HG02840 (cell line): Measurements from ENCODE around the gene NEIL1.
A peak's percentile ranks its signal among the peaks of the same experiment; 100 is the strongest.

Experiments
- ATAC-seq: cut with Tn5 transposase; IDR thresholded peaks from one replicate; pipeline ENCODE4 v1.9.1; 2021; ENCODE audit warnings: mild to moderate bottlenecking, moderate library complexity, moderate number of reproducible peaks; ENCODE audit not compliant: unreplicated experiment, low FRiP score

The NEIL1 gene

GRCh38 chr15:75355369-75355768, 8.5 kb downstream of the NEIL1 start:
- ATAC-seq = no peak

DNA sequence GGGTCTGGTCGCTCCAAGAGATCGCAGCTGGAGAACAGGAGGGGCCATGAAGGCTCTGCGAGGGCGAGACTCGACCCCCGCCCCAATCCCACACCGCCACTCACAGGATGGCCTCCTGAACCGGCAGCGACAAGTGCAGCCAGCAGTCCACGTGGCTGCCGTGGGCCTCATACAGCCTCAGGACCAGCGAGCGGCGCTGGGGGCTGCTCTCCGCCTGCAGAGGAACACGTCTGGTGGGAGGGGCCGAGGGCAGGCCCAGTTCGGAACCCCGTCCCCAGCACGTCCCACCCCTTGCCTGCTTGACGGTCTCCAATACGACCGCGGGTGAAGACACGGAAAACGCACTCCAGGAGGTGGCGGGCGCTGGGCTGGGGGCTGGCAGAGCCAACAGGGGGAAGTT, 9.2 kb downstream of the NEIL1 start:
- no peak for ATAC-seq

GRCh38 chr15:75356517-75356916, 9.7 kb downstream of the NEIL1 start:
- no peak for ATAC-seq

- ATAC-seq = no peak
Measured at GRCh38 chr15:75357976-75358673, 11.3 kb downstream of the NEIL1 start.

- no peak for ATAC-seq
Measured at GRCh38 chr15:75358771-75359536, 12.1 kb downstream of the NEIL1 start.

DNA sequence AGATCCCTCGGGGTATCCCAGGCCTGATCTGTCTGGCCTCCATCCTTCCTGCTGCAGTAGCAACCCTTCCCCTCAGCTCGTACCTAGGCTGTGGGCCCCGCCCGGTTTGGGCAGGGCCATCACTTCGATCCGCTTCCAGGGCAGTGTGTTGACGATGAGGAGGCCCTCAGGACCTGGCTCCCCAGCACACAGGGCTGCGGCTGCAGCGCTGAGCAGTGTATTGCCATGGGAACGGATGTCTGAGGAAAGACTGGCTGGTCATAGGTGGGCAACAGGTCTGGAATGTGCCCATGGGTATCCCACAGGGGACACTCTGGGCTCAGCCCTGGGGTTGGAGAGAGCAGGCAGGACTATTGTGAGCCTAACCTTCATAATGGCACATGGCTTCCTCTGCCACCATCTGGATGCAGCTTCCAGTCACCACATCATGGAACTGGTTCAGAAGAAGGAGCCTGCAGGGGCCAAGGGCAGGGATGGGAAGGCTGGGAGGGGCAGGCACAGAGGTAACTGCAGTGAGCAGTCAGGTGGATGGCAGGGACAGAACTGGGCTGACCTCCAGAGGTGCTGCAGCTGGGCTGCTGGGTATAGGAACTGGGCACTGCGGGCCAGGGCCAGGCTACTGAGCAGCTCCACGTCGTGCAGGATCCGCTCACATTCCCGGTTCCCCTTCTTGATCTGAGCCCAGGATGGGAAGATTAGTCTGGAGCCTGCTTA, 12.9 kb downstream of the NEIL1 start:
- ATAC-seq = no peak

- no peak for ATAC-seq
Measured at GRCh38 chr15:75360391-75360790, 13.6 kb downstream of the NEIL1 start.

GRCh38 chr15:75360856-75361255, 14.0 kb downstream of the NEIL1 start:
- ATAC-seq = no peak

DNA sequence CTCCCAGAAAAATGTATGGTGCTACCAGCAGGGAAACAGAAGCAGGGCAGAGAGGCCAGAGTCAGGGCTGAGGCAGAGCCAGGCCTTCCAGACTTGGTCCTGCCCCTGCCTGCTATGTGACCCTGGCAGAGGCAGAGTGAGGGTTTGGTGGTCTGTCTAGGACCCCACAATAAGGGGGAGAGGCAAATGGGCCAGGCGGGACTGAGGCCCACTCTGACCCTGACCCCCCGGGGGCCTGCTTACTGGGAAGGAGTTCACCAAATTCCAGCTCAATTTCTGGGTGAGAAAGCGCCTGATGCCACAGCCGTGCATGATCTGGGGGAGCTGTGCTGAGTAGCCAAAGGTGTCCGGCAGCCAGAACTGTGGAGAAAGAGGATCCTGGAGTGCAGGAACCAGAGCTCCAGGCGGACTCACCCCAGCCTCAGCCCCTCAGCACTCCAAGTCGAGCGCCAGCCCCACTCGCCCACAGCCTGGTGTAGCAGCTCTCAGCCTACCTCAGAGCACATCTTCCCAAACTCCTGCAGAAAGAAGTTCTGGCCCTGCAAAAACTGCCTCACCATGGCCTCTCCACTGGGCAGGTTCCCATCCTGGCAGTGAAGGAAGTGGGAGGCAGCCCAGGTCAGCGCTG, 14.6 kb downstream of the NEIL1 start:
- ATAC-seq = no peak

GRCh38 chr15:75361989-75362641, 15.3 kb downstream of the NEIL1 start:
- no peak for ATAC-seq

GRCh38 chr15:75362642-75363249, 15.9 kb downstream of the NEIL1 start:
- no peak for ATAC-seq

DNA sequence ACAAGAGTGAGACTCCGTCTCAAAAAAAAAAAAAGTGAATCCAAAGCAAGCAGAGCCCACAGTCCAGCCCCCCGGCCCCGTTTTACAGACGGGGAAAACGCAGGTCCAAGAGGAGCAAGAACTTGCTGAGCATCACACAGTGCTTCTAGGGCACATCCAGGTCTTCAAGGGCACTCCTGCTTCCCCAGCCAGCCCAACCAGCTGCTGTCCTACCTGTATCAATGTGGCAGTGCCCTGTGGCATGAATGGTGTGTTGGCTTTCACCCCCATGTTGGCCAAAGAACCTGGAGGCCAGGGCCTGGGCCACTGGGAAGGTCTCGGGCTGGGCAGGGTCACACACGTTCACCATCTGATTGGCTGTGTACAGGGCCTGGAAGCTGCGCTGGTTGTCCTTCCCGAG, 16.9 kb downstream of the NEIL1 start:
- ATAC-seq = no peak

DNA sequence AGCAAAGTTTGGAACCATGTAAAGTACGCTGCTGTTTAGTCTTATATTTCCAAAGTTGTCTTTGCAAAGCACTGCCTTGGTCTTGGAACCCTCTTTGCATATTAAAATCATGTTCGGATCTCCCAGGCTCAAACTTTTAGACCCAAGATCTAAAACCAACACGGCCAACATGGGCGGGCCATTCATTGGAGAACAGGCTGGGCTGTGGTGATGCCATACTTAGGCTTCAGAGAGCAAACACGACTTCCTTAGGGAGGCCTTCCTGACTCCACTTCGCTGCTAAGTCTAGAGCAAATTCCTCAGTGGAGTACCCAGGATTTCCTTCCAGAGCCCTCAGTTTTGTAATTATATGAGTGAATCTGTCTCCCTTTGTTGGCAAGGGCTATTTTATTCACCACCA, 18.0 kb downstream of the NEIL1 start:
- ATAC-seq = no peak

- no peak for ATAC-seq
Measured at GRCh38 chr15:75366163-75366562, 19.3 kb downstream of the NEIL1 start.

- no peak for ATAC-seq
Measured at GRCh38 chr15:75367006-75367405, 20.2 kb downstream of the NEIL1 start.

GRCh38 chr15:75367406-75367912, 20.6 kb downstream of the NEIL1 start:
- ATAC-seq = no peak

GRCh38 chr15:75367913-75368688, 21.3 kb downstream of the NEIL1 start, which contains the start of gene MAN2C1:
Gene MAN2C1 (minus strand): TSS chr15:75368607. CDS start chr15:75368583, 24 bp downstream.
- peak; percentile 86 for ATAC-seq

DNA sequence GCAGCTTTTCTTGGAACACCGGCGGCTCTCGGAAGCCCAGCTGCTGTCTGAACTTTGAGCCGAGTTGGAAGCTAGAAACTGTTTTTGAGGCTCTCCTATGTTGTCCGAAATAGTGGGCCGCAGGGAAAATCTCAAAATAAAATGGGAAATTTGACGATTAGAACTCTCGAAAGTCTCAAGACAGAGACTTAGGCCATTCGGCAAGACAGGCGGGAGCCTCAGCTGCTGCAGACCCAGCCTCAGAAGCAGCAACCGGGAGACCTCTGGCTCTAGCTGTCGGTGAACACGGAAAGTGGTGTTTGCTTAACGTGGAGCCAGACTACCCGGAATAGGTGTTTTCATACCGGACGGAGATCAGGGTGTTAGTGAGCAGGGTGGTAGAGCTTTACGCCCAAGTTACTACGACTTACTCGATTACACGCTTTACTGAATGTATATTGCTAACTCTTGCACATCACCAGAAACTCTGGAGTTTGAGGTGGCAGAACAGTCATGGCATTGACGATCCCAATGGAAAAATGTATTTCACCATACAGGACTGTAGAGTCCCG, 21.9 kb downstream of the NEIL1 start:
- ATAC-seq = no peak
